ENCODE measurements around the gene AK9.
A peak's percentile ranks its signal among the peaks of the same experiment; 100 is the strongest.
"Not testable (repeated sequence)": the region's sequence is repeated elsewhere in the genome, so short reads cannot be mapped to it uniquely, and the experiment has no call there.

The AK9 gene

DNA sequence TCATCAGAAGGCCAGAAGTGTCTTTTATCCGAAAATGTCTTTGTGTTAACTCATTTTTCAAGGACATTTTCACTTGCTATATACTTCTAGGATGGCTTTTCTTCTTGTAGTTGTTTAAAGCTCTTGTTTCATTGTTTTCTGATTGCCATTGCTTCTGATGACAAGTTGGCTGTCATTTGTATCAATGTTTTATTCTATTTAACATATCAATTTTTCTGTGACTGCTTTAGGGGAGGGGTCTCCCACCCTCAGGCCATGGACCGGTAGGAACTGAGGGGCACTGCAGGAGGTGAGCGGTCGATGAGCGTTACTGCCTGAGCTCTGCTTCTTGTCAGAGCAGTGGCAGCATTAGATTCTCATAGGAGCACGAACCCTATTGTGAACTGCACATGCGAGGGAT, 65.8 kb downstream of the AK9 start:
- DNase-seq (ENCODE audit: low read depth), result no peak

DNA sequence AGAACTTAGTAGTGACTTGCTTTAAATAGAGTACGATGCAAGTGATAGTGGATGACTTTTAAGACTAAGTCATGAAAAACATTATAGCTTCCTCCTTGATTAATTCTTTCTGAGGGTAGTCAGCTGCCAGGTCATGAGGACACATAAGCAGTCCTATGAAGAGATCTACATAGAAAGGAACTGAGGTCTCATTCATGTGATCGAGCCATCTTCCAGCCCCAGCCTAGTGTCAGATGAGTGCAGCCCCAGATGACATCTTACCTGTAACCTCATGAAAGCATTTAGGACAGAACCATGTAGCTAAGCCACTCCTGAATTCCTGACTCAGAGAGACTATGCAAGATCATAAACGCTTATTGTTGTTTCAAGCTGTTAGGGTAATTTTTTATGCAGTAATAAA, 67.7 kb downstream of the AK9 start:
- DNase-seq (ENCODE audit: low read depth), result no peak

DNA sequence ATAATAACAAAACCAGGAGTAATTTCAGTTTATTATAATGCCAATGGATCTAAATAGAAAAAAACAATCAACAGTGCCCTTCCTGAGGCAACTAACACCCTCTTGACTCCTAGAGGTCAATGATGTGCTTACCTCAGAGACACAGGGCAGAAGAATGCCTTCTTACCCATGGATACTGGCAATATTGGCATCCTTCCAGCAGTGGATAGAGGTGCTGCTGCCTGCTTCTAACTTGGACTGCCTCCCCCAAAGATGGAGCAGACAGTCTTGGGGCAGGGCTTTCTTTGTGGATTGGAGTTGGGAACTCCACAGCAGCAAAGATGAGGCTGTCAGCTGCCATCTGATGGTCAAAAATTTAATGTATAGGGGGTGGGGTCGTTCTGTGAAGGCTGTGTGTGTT, 78.7 kb downstream of the AK9 start:
- no peak for DNase-seq (ENCODE audit: low read depth)

GRCh38 chr6:109611502-109611901, 79.5 kb downstream of the AK9 start:
- DNase-seq (ENCODE audit: low read depth), result no peak

DNA sequence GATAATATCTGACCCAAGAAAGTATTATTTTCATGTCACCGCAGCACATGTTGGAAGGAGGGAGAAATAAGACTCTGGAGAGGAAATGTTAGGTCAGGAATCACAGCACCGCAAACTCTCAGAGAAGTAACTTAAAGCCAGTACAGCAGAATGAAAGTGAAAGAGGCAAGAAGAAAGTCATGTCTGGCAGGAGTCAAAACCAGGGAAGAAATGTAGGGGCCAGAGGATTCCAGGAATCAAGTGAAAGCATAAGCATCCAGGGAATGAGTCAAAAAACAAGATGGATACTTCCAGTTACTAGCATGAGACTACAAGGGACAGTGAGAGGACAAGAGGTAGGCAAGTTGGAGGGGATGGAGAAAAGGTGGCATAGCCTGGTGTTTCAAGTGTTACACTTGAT, 80.4 kb downstream of the AK9 start:
- no peak for DNase-seq (ENCODE audit: low read depth)

DNA sequence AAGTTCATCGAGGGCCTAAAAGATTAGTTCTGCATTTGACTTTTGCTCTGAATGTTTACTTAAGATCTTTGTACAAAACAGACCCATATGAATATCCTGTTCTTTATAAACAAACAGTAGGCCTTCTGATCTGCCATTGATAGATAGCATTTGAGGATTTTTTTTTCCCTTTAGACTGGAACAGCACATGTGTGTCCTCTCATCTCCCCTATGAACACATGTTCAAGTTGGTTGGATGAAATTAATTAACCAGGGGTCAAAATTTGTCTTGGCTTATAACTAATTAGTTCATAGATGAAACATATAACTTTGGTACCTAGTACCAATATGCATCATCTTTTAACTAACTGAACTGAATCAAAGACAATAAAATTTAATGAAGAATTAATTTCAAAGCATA, 81.3 kb downstream of the AK9 start:
- DNase-seq (ENCODE audit: low read depth), result no peak

- no peak for DNase-seq (ENCODE audit: low read depth)
Observed at GRCh38 chr6:109606359-109606758, 84.6 kb downstream of the AK9 start.

DNA sequence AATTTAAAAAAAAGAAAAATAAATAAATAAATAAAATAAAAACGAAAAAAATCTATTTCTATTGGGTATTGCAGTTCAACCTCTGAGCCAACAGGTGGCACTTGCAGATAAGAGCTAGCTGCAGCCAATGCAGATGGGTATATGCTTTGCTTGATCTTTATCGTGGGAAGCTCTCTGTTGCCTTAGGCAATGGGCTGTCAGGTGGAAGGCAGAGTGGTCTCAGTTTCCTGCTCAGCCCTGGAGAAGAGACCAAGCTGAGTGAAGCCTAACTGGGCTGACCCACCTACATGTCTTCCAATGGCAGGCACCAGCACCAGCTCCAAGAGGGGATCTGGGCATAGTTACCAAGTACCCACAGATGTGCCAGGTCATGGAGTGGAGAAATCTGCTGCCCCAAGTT, 95.0 kb downstream of the AK9 start:
- peak; percentile 8 for DNase-seq (ENCODE audit: low read depth)

- DNase-seq (ENCODE audit: low read depth), result peak; percentile 20
Observed at GRCh38 chr6:109580519-109580918, 110.5 kb downstream of the AK9 start.

DNA sequence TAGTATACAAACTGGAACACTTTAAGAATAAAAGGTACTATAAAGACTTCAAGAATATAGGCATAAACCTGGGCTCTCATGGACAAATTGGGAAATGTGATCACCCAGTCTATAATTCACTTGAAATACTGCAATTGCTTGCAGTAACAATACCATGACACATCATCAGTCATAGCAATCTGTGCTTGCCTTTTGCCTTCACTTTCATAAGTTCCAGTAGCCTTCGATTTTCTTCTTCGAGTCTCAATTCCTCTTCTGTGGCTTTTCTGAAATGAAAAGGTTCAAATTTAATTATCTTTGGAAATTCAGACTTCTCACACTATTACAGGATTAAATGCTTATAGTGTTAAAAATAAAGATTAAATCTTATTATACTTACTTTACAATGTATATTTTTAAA, 111.6 kb downstream of the AK9 start:
- no peak for DNase-seq (ENCODE audit: low read depth)

GRCh38 chr6:109569901-109570300, 121.1 kb downstream of the AK9 start:
- DNase-seq (ENCODE audit: low read depth), result not testable (repeated sequence)

DNA sequence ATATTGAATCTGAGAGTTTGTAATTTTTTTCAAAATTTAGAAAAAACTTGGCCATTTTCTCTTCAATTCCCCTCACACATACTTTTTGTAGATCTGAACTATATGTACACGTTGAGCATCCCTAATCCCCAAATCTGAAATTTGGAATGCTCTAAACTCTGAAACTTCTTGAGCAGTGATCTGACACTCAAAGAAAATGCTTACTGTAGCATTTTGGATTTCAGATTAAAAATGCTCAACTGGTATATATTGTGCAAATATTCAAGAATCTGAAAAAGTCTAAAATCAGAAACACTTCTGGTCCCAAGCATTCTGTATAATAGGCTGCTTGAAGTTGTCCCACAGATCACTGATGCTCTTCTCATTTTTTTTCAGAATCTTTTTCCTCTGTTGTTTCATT, 129.2 kb downstream of the AK9 start:
- no peak for DNase-seq (ENCODE audit: low read depth)

- no peak for DNase-seq (ENCODE audit: low read depth)
Observed at GRCh38 chr6:109531446-109531845, 159.6 kb downstream of the AK9 start.

DNA sequence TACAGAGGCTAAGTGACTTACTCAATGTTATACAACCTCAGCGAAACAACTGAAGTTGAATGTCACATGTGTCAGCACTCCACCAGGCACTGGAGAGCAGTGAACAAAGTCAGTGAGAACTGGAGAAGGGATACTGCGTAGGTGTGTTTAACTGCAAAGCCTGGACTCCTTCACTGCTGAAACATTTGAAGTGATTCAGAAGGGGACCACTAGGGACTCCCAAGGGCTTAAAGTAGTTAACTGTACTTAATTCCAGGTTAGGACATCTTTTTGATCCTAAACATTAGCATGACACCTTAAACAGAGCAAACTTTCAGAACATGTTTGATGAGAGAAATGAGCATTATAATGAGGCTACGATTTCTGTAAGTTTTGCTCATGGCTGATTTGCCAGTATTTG, 163.0 kb downstream of the AK9 start:
- DNase-seq (ENCODE audit: low read depth), result no peak

- peak; percentile 34 for DNase-seq (ENCODE audit: low read depth)
Observed at GRCh38 chr6:109526905-109527628, 163.9 kb downstream of the AK9 start.

DNA sequence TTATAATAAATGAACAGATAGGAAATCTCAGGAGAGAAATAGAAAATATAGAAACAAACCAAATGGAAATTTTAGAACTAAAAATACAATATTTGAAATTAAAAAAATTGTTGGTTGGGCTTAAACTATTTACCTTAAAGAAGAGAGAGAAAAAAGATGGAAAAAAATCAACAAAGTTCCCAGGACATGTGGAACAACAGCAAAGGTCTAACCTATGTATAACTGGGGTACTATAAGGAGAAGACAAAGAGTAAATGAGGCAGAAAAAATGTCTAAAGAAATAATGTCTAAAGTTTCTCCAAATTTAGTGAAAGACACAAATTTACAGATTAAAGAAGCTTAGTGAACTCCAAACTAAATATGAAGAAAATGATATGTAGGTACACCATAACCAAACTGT, 166.9 kb downstream of the AK9 start:
- no peak for DNase-seq (ENCODE audit: low read depth)

DNA sequence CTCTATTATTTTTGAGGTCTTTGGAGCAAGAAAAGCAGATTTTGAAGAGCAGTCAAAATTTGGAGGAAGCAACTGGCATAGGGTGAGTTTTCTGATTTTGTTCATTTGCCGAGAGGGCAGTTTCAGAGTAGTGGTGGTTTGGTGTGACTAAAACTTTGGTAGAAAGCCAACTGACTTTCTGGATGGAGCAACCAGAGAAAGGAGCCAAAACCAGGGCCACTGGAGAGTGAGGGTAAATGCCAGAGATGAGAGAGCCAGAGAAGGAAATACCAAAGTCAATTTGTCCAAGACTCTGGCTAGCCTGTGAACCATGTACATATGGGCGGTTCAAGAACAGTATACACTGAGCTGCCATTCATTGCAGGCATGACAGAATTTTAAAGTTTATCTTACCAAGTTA, 167.5 kb downstream of the AK9 start:
- no peak for DNase-seq (ENCODE audit: low read depth)

DNA sequence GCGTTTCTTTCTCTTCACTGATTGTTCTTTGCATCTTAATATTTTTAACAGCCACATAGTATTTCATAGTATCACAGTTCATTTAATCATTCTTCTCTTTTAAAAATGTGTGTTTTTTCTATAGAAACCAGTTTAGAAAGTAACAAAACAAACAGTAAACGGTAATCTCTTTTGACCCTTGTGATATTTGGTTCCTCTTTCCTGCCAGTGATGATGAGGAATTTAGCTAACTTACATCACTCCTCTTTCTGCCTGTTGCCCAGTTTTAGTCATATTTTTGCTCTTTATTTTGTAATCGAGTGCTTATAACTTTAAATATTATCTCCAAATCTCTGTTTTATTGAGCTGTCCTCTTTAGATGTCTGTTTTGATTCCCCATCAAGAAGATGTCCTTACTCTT, 169.9 kb downstream of the AK9 start:
- DNase-seq (ENCODE audit: low read depth), result no peak

DNA sequence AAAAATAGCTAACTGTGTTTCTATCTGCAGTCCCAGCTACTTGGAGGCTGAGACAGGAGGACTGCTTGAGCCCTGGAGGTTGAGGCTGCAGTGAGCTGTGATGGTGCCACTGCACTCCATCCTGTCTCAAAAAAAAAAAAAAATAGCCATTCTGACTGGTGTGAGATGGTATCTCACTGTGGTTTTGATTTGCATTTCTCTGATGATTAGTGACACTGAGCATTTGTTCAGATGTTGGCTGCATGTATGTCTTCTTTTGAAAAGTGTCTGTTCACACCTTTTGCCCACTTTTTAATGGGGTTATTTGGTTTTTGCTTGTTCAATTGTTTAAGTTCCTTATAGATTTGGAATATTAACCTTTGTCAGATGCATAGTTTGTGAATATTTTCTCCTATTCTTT, 171.4 kb downstream of the AK9 start:
- DNase-seq (ENCODE audit: low read depth), result not testable (repeated sequence)

DNA sequence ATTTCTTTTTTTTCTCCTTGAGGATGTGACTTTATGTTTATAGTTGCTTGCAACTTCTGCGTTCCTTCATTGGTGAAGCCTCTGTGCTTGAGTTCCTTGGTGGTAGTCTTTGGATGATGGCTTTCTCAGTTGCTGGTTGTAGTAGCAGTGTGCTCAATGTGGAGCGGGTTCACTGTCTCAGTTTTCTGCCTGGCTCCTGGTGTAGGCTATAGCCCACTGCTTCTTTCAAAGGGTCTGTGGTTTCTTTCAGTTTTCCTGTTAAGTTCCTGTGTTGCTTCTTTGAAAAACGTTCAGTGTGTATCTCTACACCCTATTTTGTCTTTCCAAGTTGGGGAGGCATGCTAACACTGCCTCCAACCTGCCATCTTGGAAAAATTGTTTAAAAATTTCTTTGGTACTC, 174.1 kb downstream of the AK9 start:
- no peak for DNase-seq (ENCODE audit: low read depth)

- no peak for DNase-seq (ENCODE audit: low read depth)
Observed at GRCh38 chr6:109515781-109516409, 175.1 kb downstream of the AK9 start.

DNA sequence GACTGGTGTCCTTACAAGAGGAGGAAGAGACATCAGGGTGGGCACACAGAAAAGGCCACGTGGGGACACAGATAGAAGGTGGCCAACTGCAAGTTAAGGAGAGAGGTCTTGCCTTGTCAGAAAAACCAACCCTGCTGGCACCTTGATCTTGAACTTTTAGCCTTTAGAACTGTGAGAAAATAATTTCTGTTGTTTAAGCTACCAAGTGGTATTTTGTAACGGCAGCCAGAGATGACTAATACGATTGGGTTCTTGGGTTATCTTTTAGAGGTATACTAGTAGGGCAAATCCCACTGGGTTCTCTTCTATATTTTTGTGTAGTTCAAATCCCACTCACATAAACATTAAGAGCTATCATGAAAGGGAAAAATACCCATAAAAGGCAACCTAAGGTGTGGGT, 176.1 kb downstream of the AK9 start:
- no peak for DNase-seq (ENCODE audit: low read depth)

- DNase-seq (ENCODE audit: low read depth), result peak; percentile 55
Observed at GRCh38 chr6:109513571-109514071, 177.4 kb downstream of the AK9 start.

DNA sequence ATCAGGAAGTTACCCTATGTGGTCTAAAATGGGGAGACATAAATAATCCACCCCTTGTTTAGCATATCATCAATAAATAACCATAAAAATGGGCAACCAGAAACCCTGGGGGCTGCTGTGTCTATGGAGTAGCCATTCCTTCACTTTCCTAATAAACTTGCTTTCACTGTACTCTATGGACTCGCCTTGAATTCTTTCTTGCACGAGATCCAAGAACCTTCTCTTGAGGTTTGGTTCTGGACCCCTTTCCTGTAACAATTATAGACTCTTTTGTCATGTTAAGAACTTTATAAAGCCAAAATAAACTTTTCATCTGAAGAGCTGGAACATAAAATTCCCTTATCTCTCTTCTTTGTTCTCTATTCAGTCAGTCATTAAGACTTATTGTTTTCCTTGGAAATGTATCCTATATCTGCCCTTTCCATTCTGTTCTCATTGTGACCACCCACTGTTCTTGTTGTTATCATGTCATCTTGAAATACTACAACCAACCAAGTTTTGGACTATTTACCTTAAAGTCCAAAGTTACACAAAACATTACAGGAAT, 178.7 kb downstream of the AK9 start:
- no peak for DNase-seq (ENCODE audit: low read depth)
